Measurements from ENCODE around the gene GRAMD1C.

The GRAMD1C gene

DNA sequence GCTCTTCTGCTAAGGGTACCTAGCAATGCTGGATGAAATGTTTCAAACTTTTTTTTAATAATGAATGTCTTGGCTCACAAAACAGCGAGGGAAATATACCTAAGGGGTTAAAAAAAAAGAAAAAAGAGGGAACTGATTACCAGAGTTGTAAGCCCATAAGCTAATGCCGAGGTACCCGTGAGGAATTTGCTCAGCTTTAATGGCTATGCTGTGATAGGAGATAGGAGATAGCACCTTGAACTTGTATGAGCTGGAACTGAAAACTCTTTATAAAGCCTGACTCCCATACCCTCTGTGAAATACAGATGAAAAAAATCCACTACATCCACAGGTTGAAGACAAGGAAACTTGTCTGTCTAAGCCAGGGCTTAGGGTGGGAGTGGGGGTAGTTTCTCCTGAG is 13.9 kb downstream of the GRAMD1C start:
- no peak for DNase-seq (ENCODE audit: low read depth in 3 of 3)

DNA sequence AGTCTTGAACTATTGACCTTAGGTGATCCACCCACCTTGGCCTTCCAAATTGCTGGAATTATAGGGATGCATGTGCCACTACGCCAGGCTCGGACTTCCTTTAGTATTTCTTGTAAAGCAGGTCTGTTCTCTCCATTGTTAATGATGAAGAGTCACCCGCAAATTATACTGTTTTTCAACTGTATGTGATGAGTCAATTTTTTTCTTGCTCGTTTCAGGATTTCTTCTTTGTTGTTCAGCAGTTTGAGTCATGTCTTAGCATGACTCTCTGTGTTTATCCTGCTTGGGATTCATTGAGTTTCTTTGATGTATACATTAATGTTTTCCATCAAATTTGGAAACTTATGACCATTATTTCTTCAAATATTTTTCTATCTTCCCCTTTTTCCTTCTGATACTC is 28.9 kb downstream of the GRAMD1C start:
- no peak for DNase-seq (ENCODE audit: low read depth in 3 of 3)

DNA sequence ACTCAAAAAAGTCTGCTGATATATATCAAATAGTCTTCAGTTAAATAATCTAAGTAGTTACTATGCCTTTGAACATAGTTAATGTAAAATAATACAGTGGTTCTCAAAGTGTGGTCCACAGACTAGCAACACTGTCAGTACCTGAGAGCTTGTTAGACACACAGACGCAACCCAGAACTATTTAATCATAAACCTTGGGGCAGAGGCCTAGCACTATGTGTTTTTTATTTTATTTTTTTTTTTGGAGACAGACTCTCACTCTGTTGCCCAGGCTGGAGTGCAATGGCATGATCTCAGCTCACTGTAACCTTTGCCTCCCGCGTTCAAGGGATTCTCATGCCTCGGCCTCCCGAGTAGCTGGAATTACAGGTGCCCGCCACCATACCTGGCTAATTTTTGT is 34.7 kb downstream of the GRAMD1C start:
- no peak for DNase-seq (ENCODE audit: low read depth in 3 of 3)

DNA sequence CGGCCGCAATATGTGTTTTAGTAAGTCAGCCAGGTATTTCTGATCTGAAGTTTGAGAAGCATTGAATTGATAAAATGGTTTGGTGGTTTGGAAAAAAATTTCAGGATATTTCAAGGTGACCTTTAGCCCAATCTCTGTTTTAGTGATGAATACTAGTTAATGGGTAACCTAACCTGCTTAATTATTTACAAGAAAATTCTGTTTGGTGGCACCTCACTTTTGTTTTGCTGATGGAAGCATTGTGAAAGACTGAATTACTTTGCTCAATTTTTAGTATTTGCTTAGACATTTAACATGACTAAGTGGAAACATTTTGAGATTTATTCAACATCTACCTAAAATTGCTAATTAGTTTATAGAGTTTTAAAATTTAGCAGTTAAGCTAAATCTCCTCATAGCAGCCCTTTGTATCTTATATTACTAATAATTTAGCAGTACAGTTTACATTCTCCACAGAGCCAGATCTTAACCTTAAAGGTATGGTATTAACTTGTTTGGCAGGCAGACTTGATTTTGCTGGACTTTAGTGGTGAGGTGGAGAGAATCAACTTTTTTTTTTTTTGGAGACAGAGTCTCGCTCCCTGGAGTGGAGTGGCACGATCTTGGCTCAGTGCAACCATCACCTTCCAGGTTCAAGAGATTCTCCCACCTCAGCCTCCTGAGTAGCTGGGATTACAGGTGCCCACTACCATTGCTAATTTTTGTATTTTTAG is 35.4 kb downstream of the GRAMD1C start:
- no peak for DNase-seq (ENCODE audit: low read depth in 3 of 3)

DNA sequence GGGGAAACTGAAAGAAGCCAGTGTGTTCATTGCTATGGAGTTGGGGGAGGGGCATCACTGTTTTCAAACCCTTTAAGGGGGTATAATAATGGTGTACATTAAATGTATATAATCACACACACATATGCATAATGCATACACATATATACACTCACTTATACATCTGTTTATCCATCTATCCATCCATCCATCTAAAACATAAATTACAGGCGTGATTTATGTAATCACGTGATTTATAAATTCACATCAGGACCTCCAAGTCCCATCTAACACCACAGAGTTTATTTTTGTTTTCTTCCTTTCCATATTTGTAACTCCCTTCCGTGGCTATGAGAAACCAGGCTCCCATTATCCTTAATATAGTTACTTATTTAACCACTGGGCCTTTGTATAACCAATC is 39.8 kb downstream of the GRAMD1C start:
- DNase-seq (ENCODE audit: low read depth in 3 of 3), result no peak

DNA sequence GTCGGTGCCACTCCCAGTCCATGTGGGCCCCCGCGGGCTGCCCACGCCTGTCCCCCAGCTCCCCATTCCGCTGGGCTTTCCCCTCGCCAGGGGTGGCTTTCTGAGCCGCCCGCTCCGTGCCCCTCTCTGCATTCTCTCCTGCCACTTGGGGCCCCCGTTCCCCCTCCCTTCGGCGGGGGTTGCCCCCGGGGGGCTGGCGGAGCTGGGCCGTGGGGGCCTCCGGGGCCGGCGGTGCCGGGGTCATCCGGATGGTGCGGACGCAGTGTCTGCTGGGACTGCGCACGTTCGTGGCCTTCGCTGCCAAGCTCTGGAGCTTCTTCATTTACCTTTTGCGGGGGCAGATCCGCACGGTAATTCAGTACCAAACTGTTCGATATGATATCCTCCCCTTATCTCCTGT is 46.5 kb downstream of the GRAMD1C start:
- no peak for DNase-seq (ENCODE audit: low read depth in 3 of 3)

DNA sequence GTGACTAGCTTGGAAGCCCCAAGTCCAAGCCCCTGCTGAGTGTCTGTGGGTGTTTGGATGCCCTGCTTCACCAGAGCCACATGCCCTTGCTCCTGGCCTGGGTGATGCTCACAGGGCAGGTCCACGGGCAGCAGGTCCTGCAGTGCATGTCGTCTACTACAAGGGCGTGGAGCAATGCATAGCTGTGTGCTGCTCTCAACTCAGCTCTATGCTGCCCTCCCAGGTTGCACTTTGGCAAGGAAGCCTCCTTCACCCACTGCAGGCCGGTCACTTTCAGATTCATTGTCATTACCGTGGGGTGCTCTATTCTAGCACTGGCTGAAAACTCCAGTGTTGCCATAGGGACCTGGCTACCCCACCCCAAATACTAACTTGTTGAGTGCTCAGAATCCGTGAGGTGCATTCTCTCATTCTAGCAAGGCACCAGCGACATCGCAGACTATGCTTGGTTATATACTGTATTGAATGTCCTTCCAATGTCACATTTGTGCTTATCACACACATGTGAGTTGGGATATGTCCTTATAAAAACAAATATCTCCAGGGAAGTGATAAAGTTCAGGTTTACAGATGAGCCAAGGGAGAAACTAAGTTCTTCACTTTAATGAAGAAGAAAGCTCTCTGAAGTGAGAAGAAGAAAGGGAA is 51.8 kb downstream of the GRAMD1C start:
- DNase-seq (ENCODE audit: low read depth in 3 of 3), result no peak

DNA sequence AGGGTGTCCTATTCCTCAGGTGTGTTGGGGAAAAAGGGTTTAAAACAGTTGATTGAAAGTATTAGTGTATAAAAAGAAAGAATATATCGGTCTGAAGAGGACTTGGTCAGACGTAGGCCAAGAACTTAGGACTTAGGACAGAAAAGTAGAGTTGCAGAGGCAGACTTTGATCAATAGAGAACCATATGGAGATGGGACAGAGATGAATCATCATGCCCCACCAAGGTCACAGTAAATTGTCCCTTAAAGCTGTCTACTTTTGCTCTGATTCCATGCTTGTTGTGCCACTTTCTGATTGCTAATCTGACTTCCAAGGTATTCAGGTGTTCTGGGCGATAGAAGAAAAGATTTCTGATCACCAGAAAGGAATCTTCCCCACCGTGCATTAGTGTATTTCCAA is 56.3 kb downstream of the GRAMD1C start:
- no peak for DNase-seq (ENCODE audit: low read depth in 3 of 3)

DNA sequence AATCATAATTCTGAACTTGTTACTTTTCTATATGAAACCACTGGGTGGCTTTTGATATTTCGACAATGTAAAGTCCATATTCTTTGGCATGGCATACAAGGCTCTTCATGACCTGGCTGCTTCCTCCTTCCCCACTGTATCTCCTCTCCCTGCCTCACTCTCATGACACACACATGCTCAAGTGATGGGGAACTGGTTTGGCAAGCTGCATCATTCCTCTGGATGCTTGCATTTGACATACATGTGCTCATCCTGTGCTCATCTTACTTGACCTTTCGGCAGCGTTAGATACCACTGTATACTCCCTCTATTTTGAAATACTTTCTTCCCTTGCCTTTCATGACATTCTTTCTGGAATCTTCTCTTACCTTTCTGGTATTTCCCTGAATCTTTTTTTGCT is 57.4 kb downstream of the GRAMD1C start:
- DNase-seq (ENCODE audit: low read depth in 3 of 3), result no peak

DNA sequence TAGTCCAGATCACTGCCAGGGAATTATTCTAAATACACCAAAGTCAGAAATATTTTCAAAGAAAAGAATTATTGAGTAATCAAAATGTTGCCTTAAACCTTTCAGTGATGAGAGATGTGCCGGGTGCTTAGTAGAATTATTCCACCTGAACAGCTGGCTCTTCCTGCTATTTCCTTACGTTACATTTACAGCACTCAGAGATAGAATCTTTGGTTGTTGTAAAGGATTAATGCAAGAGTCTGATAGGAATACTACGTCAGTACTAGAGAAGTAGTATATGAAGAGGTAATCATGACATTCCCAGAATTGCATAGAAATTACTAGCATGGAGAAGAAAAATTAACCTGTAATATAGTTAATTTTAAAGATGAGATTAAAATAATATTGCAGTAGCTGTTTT is 58.3 kb downstream of the GRAMD1C start:
- DNase-seq (ENCODE audit: low read depth in 3 of 3), result no peak

DNA sequence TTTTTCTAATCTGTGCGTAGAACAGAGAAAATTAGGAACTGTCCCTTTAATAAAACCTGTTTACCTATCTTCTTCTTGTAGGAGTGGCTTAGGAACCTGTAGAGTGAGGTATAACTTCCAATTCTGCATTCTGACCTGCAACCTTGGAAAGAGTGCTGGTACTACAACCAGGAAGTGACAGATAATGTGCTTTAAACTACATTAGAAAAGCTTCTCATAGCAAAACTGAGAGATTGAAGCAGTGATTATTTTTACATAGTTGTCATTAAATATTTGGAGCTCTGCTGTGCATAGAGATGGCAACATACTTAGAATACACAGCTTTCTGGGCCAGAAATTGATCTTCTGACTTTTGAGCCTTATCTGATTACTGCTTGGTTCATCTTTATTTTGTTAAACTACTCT is 58.8 kb downstream of the GRAMD1C start:
- DNase-seq (ENCODE audit: low read depth in 3 of 3), result no peak

DNA sequence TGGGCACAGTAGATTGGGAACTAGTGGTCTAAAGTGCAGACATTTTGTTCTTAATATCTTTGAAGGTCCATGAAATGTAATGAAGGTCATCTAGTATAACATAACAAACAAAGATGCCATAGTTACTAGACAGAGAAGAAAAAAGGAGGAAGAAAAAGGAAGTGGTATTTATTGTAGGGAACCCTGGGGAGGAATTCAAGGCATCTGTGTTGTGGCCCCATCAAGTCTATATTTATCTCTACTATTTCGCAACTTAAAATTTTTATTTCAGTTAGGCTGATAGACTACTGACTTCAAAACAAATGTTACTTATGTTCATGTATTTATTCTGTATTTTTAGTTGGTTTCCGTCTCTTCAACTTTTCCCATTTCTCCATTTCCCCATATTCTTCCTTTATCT is 60.3 kb downstream of the GRAMD1C start:
- no peak for DNase-seq (ENCODE audit: low read depth in 3 of 3)

DNA sequence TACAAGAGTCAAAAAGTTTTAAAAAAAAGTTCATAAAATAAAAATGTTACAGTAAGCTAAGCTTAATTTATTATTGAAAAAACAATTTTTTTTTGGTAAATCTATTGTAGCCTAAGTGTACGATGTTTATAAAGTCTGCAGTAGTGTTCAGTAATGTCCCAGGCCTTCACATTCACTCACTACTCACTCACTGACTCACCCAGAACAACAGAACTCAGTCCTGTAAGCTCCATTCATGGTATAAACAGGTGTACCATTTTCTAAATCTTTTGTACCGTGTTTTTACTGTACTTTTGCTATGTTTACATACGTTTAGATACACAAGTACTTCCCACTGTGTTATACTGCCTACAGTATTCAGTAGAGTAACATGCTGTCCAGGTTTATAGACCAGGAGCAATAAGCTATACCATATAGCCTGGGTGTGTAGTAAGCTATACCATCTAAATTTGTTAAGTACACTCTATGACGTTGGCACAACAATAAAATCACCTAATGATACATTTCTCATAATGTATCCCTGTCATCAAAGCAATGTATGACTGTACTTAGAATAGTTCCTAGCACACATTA is 68.1 kb downstream of the GRAMD1C start:
- no peak for DNase-seq (ENCODE audit: low read depth in 3 of 3)

DNA sequence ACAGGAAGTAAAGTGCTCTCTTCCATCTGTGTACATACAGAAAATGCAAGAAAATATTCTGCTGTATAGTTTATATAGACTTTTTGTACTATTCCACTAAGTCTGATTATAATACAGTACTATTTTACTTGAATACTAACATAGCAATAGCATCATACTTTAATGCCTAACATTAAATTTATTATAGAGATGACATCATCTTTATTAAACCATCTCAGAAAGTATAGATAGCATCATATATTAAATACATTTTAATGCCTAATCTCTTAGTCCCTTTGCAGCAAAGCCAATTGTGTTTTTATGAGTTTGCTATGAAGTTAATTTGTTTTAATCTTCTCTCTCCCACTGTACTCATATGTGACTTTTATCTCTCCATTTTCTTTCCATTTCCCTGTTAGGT is 69.5 kb downstream of the GRAMD1C start:
- no peak for DNase-seq (ENCODE audit: low read depth in 3 of 3)

DNA sequence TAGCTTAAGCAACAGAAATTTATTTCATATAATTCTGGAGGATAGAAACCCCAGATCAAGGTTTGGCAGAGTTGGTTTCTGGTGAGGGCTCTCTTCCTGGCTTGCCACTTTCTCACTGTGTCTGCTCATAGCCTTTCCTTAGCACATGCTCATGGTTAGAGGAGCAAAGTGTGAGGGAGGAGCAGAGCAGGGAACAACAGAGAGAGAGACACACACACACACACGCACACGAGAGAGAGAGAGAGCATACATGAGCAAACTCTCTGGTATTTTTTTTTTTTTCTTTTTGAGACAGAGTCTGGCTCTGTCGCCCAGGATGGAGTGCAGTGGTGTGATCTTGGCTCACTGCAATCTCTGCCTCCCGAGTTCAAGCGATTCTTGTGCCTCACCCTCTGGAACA is 72.4 kb downstream of the GRAMD1C start:
- DNase-seq (ENCODE audit: low read depth in 3 of 3), result no peak

DNA sequence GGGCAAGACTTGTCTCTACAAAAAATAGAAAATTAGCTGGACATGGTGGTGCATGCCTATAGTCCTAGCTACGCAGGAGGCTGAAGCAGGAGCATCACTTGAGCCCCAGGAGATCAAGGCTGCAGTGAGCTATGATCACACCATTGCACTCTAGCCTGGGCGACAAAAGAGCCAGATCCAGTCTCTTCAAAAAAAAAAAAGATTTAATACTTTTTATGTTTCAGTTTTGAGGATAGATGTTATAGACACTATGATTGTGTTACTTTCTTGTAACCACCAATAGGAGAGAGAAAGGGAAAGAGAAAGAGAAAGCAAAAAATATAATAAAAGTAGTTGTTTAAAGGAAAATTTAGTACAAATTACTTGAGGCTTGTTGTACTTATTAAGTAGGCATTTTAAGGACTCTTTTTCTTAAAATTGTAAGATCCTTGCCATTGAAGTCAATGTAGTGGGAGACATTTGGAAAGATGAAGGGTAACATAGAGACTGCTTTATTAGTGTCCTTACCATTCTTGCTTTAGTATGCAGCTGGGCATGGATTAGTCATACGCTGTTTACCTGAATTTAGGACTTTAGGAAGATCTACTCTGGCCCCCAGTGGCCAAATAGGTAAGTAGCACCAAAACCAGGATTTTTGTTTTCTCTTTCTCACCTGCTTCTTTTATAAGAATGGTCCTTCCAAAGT is 74.1 kb downstream of the GRAMD1C start:
- DNase-seq (ENCODE audit: low read depth in 3 of 3), result no peak

DNA sequence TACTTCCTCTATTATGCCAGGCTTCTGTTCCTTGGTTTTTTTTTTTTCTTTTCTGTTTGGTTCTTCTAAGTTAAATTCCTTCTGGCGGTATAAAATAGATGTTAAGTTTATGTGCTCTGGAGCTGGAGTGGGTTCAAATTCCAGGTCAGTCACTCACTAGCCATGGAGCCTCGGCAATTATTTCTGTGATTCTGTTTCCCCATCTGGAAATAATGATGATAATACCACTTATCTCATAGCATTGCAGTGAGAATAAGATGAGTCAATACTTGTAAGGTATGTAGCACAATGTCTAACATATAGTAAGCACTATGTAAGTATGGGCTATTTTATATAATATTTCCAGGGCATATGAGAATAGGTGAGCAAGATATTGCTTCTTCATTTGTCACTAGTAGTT is 76.1 kb downstream of the GRAMD1C start:
- DNase-seq (ENCODE audit: low read depth in 3 of 3), result no peak

DNA sequence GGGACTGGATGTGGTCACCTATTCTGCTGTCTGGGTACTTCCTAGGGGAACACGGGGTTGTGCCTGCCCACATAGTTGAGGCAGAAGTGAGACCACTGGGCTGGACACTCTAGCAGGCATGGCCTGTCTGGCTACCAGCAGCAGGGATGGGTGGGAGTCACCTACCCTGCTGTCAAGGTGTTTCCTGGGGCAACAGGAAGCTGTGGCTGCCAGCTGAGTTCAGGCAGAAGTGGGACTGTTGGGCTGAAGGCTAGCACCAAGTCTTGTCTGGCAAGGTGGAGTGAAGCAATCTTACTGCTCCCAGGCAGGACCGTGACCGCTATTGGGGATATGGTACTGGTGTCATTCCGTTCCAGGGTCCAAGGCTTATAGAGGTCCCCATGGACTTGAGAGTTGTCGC is 89.0 kb downstream of the GRAMD1C start:
- DNase-seq (ENCODE audit: low read depth in 3 of 3), result no peak

DNA sequence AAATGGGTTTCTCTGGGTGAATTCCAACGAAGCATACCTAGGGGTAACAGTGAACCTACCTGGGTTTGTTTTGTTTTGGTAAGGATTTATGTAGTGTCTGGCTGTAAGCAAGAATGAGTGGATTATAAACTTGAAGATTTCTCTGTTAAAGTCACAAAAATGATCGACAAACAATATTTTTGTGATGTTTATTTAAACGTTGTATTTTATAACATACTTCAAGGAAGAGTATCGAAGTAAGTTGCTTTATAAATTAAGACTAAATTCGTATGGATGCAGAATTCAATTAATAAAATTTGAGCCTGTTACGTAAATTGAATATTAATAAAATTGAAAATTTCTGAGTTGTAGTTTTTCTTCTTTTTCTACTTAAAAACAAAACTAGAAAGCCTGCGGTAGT is 108.2 kb downstream of the GRAMD1C start:
- no peak for DNase-seq (ENCODE audit: low read depth in 3 of 3)

DNA sequence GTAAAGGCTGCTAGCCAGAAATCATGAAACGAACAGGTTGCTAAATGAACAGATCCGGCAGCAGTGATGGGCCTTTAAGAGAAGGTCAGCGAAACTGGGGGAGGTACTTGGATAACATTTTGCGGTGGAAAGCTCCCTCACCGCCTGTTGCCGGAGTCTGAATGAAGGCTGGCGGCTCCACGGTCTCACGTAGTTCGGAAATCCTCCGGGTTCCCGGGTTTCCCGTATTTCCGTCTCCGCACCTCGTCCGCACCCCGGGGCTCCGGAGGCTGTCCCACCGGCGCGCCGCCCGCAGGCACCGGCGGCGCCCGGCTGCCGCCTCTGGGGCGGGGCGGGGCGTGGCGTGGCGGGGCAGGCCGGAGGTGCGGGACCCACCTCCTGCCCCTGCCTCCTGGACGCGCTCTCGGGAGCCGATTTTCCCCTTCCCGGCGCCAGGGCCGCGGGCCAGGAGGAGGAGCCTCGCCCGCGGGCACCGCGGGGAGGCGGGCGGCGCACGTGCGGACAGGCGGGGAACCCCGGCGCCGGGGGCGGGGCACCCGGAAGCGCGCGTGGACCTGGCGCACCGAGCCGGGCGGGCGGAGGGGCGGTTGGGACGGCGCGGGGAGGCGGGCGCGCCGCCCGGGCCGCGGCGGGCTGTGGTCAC is 108.9 kb downstream of the GRAMD1C start, which contains the start of gene ZDHHC23:
Gene ZDHHC23, plus strand, starts transcription at position 642 of the 643 bp plus-strand sequence. CDS start 790 bp downstream, outside the sequence.
- peak; percentile 37 to 53 (median 49) for DNase-seq (ENCODE audit: low read depth in 3 of 3)

DNA sequence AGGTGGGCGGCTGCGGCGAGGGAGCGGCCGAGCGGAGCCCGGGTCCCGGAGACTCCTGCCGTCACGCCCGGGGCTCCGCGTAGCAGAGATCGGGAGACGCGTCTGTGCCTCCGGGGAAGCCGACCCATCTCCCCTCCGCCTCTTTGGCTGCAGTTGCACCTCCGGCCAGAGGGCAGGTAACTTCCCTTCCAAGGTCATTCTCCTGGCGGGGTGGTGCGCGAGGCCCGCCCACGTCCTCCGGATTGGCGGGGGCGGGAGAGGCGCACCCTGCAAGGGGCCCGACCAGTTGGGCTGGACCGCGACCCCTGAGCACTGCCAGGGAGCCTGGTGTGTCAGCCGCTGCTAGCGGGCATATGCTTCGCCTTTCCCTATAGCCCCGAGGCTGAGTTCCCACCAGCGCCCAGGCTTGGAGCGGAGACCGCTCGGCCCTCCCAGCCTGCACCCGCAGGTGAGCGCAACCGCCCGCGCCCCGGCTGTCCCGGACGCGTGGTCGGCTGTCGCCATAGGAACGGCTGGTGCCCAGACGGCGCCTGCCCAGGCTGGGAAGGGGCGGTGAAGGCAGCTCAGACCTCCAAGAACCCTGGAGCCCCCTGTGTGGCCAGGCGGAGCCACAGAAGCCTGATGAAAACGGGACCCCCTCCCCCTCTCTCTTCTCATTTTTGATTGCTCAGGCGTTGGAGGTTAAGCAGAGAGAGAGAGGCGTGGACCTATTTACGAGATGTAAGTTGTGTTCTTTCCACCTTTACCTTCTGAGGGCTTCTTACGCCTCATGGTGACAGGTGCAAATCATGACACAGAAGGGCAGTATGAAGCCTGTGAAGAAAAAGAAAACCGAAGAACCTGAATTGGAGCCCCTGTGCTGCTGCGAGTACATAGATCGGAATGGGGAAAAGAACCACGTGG is 109.7 kb downstream of the GRAMD1C start:
- peak; percentile 3 to 10 (median 9) for DNase-seq (ENCODE audit: low read depth in 3 of 3)
